Prostate gland (tissue), 2 donors: ENCODE data around the gene LRRC31. TPM values are rescaled to one million over a fixed set of nuclear protein-coding genes. Genes with fewer than 3 reads are reported as not detected.

Experiments
- DNase-seq: peaks from one replicate; pipeline ENCODE4 v3.0.0-alpha.2; 2019; ENCODE audit warnings: low spot score
- H3K27ac ChIP-seq, 2 donors: fragments of 200-600 bp; sonication (generic); 2 replicates each; pipeline ENCODE4 v1.5.1; 2017 to 2019
- H3K27me3 ChIP-seq: fragments of 200-600 bp; sonication (generic); replicated peaks from 2 replicates; pipeline ENCODE4 v1.5.1; 2019; ENCODE audit not compliant: insufficient read depth
- H3K36me3 ChIP-seq, 2 donors: fragments of 200-600 bp; sonication (generic); 1 replicate in 1 of 2; 2 replicates in 1 of 2; pipeline versions ENCODE4 v1.5.1 to v1.8.1; 2017 to 2019
- H3K4me1 ChIP-seq: fragments of 200-600 bp; sonication (generic); replicated peaks from 2 replicates; pipeline ENCODE4 v1.5.1; 2019
- H3K4me3 ChIP-seq, 2 donors: fragments of 200-600 bp; sonication (generic); 2 replicates each; pipeline ENCODE4 v1.5.1; 2017 to 2019
- H3K9me3 ChIP-seq: fragments of 200-600 bp; sonication (generic); 2 replicates; pipeline ENCODE4 v1.5.1; 2017
- POLR2A ChIP-seq: fragments of 450-650 bp; IDR thresholded peaks from one replicate; pipeline ENCODE4 v1.6.1; 2016; ENCODE audit warnings: antibody characterized with exemption, mild to moderate bottlenecking
- POLR2AphosphoS5 ChIP-seq: sonication (generic); formaldehyde crosslinking; IDR thresholded peaks from one replicate; pipeline ENCODE4 v1.6.1; 2017; ENCODE audit warnings: antibody characterized with exemption
- WGBS: methylation state at CpG from one replicate; pipeline ENCODE4 v1.1.5; 2018; 5-methylcytosine and 5-hydroxymethylcytosine counted together
- intact Hi-C: fragments of 100-400 bp; cut with DNase I; formaldehyde crosslinking; loops from one replicate; pipeline ENCODE4 v1.14.2; 2022
- total RNA-seq, 2 donors: library from RNA; depleted of rRNA; stranded (reverse); fragments of >200 nt; gene quantifications; one replicate each; pipeline ENCODE4 v1.1.0, GENCODE V29; 2016
- TF ChIP-seq, protein P1 (sequence below), 4 experiments: fragments of 200-600 bp in 2 of 4; fragments of 450-650 bp in 2 of 4; sonication (generic) in 2 of 4; IDR thresholded peaks; 1 replicate in 3 of 4; 2 replicates in 1 of 4; pipeline ENCODE4 v1.5.1; 2016 to 2019; ENCODE audit warnings: antibody characterized with exemption in 4 of 4, mild to moderate bottlenecking in 2 of 4, moderate library complexity in 2 of 4

LRRC31 gene
- total RNA-seq, 2 donors from 2014 or later, result 0.91 to 1.1 TPM

DNA sequence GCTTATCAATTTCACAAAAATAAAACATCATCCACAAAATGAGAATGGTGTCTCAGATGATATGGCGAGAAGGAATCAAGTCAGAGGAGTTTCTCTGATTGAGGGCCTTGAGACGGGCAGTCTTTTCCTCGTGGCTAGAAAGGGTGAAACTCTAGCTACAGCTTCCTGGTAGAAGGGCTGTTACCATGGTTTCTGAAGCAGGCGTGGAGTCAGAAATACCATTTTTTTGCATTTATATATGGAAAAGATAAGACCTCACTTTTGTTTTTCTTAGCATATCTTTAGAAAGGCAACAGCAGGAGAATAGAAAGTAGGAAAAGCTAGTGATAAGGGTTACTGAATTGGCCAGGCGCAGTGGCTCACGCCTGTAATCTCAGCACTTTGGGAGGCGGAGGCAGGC is 24.4 kb upstream of the LRRC31 start:
- 66% methylated on average over 7 of the region's 7 CpGs for WGBS

GRCh38 chr3:169891886-169892285 is 22.2 kb upstream of the LRRC31 start:
- no peaks in the 10 kb centered on the region for H3K4me1 ChIP-seq
- H3K4me3 ChIP-seq, result no peak overlapping the region
- TF ChIP-seq POLR2A, result no peak
- no peak for TF ChIP-seq POLR2AphosphoS5
- TF ChIP-seq, protein P1, sequence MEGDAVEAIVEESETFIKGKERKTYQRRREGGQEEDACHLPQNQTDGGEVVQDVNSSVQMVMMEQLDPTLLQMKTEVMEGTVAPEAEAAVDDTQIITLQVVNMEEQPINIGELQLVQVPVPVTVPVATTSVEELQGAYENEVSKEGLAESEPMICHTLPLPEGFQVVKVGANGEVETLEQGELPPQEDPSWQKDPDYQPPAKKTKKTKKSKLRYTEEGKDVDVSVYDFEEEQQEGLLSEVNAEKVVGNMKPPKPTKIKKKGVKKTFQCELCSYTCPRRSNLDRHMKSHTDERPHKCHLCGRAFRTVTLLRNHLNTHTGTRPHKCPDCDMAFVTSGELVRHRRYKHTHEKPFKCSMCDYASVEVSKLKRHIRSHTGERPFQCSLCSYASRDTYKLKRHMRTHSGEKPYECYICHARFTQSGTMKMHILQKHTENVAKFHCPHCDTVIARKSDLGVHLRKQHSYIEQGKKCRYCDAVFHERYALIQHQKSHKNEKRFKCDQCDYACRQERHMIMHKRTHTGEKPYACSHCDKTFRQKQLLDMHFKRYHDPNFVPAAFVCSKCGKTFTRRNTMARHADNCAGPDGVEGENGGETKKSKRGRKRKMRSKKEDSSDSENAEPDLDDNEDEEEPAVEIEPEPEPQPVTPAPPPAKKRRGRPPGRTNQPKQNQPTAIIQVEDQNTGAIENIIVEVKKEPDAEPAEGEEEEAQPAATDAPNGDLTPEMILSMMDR (IDR thresholded peaks at IDR 0.05), result no peak
- intact Hi-C loops, result no loop called here
- H3K27ac ChIP-seq, result no peak overlapping the region
- 85% methylated on average over 7 of the region's 7 CpGs for WGBS
- no peaks in the 10 kb centered on the region for H3K36me3 ChIP-seq
- no peaks in the 10 kb centered on the region for H3K9me3 ChIP-seq
- H3K27me3 ChIP-seq, result no peaks in the 10 kb centered on the region
- no peak for DNase-seq

More for the DNA sequence above, 24.4 kb upstream of the LRRC31 start:
- intact Hi-C loops, result no loop called here
- TF ChIP-seq POLR2A, result no peak
- TF ChIP-seq, protein P1 (IDR thresholded peaks at IDR 0.05), result no peak
- TF ChIP-seq POLR2AphosphoS5, result no peak
- no peak for DNase-seq
- Histone ChIP-seq H3K4me1 (no peaks in the 10 kb centered on the region), H3K9me3 (no peaks in the 10 kb centered on the region), H3K27ac (no peak overlapping the region), H3K4me3 (no peak overlapping the region), H3K27me3 (no peaks in the 10 kb centered on the region), H3K36me3 (no peaks in the 10 kb centered on the region)

GRCh38 chr3:169886671-169887070 is 16.9 kb upstream of the LRRC31 start:
- intact Hi-C loops, result no loop called here
- DNase-seq, result peak; percentile 63
- 17% methylated on average over 5 of the region's 5 CpGs for WGBS
- H3K9me3 ChIP-seq, result no peaks in the 10 kb centered on the region
- TF ChIP-seq POLR2AphosphoS5, result no peak
- TF ChIP-seq, protein P1 (IDR thresholded peaks at IDR 0.05), result no peak
- no peaks in the 10 kb centered on the region for H3K4me1 ChIP-seq
- H3K36me3 ChIP-seq, result no peaks in the 10 kb centered on the region
- no peaks in the 10 kb centered on the region for H3K27me3 ChIP-seq
- H3K27ac ChIP-seq, result no peak overlapping the region
- H3K4me3 ChIP-seq, result no peak overlapping the region

DNA sequence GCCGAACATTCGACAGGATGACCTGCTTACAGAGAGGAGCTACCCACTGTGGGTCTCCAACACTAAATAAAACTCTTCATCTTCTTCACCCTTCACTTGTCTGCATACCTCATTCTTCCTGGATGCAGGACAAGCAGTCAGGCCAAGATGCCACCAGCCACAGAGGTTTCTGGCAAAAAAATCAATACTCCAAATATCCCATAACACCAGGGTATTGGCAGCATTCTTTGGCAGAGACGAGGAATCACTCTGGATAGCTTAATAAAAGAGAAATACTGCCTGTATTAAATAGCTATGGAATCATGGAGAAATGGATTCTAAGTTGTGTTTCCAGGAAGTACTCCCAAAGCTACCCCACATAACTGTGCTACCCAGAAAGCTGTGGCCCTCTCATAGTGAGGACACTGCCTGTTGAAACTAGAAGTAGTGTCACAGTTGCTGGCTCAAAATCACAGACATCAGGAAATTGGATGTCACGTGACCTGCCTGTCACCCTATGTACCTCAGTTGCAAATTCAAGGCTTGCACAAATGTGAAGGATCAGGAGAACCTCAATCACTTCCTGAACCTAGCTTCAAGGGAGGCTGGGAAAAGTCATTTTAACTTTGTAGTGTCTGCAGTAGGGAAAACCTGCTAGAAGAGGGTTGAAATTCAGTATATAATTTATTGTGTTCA is 11.0 kb upstream of the LRRC31 start:
- H3K27ac ChIP-seq, result no peak overlapping the region
- intact Hi-C loops, result no loop called here
- WGBS, result 93% methylated on average over 4 of the region's 4 CpGs

More for the DNA sequence above, 11.0 kb upstream of the LRRC31 start:
- no peaks in the 10 kb centered on the region for H3K9me3 ChIP-seq
- H3K4me1 ChIP-seq, result no peaks in the 10 kb centered on the region
- DNase-seq, result no peak
- H3K27me3 ChIP-seq, result no peaks in the 10 kb centered on the region
- TF ChIP-seq POLR2A (no peak), POLR2AphosphoS5 (no peak)
- TF ChIP-seq, protein P1 (IDR thresholded peaks at IDR 0.05), result no peak
- H3K36me3 ChIP-seq, result no peaks in the 10 kb centered on the region
- H3K4me3 ChIP-seq, result no peak overlapping the region
